ENCODE data around the gene KIF24. TPM values are rescaled to one million over a fixed set of nuclear protein-coding genes. Genes with fewer than 3 reads are reported as not detected.
A peak's percentile ranks its signal among the peaks of the same experiment; 100 is the strongest.

Gene KIF24
- total and polyA plus RNA-seq, 4 experiments from 2014 or later = 0.22 to 0.32 TPM; not detected in 2

DNA sequence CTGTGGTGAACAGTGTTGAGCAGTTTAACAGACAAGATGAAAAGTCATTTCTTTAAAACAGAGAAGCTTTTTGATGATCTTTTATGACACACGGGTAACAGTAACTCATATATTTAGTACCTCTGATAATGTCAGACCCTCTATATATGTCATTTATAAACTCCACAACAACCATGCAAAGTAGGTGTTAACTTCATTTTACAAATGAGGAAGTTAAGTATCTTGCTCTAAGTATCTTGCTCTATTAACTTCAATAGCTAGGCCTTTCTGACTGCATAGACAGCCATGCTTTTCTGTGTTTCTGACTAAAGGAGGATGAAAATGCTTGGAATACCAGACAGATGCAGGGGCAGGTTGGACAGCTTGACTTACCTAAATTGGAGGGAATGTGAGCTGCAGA, 2.1 kb upstream of the KIF24 start:
- Histone ChIP-seq H3K27ac (ENCODE audit: low read depth, low read length) (no peak overlapping the region), H3K9me3 (ENCODE audit: control insufficient read depth in 1 of 2, low read length in 2 of 2) (no peaks in the 10 kb centered on the region), H3K4me1 (ENCODE audit: insufficient read depth, low read length) (peaks cover 17% of the 10 kb centered on the region), H3K27me3 (ENCODE audit: insufficient read depth, low read length) (no peaks in the 10 kb centered on the region), H3K4me3 (ENCODE audit: low read length in 2 of 2) (no peak overlapping the region), H3K36me3 (ENCODE audit: insufficient read depth, low read length) (no peaks in the 10 kb centered on the region)
- Mint-ChIP-seq H3K27me3 (no peaks in the 10 kb centered on the region), H3K27ac (peak overlapping the region in 3 of 7 donors; percentile 36 to 82 (median 66)), H3K9me3 (no peaks in the 10 kb centered on the region), H3K4me3 (peak overlapping the region in 1 of 8 donors; percentile 44), H3K4me1 (peaks cover 18 to 43% (median 30%) of the 10 kb centered on the region in 4 donors), H3K36me3 (peaks cover 0 to 9% of the 10 kb centered on the region in 2 donors)
- intact Hi-C loops (cut with micrococcal nuclease) = no loop called here
- CTCF ChIA-PET (ENCODE audit: partially characterized antibody) = interaction anchor here (0.6 to 6.2 kb wide), 7 partner anchors 42 to 260 kb away, joined by 3 to 88 read pairs (median 5); partner anchors contain the start of gene MYORG
- no peak for DNase-seq
- POLR2A ChIA-PET (ENCODE audit: partially characterized antibody) = interaction anchor here (5.4 kb wide), 1 partner anchor 45 kb away, joined by 33 read pairs; the partner anchor contains the start of gene MYORG

DNA sequence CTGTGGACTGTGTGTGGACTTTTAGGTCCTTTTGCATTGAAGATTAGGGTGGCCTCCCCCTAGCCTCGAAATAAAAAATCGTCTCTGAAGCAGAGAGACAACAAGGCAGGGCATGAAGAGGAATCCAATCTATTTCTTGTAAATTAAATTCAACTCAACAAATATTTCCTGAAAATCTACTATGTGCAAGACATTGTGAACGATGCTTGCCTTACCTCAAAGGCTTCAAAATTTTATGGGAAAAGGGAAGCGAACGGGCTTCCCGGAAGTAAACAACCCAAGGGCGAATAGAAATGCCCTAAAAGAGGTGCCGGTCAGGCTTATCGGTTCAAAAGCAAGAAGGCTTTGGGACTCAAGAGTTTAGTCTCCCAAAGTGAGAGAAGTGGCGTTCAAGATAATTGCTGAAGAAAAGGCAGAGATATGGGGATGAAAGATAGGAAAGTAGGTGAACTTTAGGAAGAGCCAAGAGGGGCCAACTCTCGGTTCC, 525 bp downstream of the KIF24 start:
- H3K27me3 Mint-ChIP-seq = no peaks in the 10 kb centered on the region
- Histone ChIP-seq H3K9me3 (ENCODE audit: control insufficient read depth in 1 of 2, low read length in 2 of 2) (no peaks in the 10 kb centered on the region), H3K27ac (ENCODE audit: low read depth, low read length) (peak overlapping the region; percentile 67), H3K4me1 (ENCODE audit: insufficient read depth, low read length) (peaks cover 17% of the 10 kb centered on the region), H3K27me3 (ENCODE audit: insufficient read depth, low read length) (no peaks in the 10 kb centered on the region), H3K36me3 (ENCODE audit: insufficient read depth, low read length) (no peaks in the 10 kb centered on the region), H3K4me3 (ENCODE audit: low read length in 2 of 2) (peak overlapping the region; percentile 64 to 92)
- ChIA-PET POLR2A (ENCODE audit: partially characterized antibody) (interaction anchor here (0.6 kb wide), 1 partner anchor 309 kb away, joined by 3 read pairs; no protein-coding TSS in a partner anchor), CTCF (ENCODE audit: partially characterized antibody) (no interaction called here)
- no peak for DNase-seq
- peak overlapping the region; percentile 92 to 97 (median 94) for H3K4me3 Mint-ChIP-seq
- peaks cover 0 to 5% of the 10 kb centered on the region in 2 donors for H3K36me3 Mint-ChIP-seq
- peaks cover 0 to 1% (median 0%) of the 10 kb centered on the region in 8 donors for H3K9me3 Mint-ChIP-seq
- H3K27ac Mint-ChIP-seq = peak overlapping the region; percentile 87 to 99 (median 98)
- intact Hi-C loops (cut with micrococcal nuclease) = loop anchor here (5.0 kb wide), 1 partner anchor 511 kb away; the partner anchor contains the start of gene UBE2R2
- peaks cover 14 to 38% (median 27%) of the 10 kb centered on the region in 4 donors for H3K4me1 Mint-ChIP-seq

DNA sequence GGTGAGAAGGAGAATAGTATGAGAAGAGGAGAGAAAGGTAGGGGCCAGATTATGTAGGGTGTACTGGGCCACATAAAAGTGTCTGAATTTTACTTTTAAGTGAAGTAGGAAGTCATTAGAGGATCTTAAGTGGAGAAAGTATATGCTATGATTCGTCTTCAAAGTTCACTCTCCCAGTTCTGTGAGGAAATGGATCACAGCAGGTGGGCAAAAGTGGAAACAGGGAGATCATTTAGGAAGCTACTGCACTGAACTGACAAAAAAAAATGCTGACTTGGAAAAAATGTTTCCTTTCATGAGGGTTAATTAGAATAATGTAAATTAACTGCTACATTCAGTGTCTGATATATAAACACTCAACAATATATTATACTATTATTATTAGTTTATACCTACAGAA, 2.4 kb downstream of the KIF24 start:
- Histone ChIP-seq H3K9me3 (ENCODE audit: control insufficient read depth in 1 of 2, low read length in 2 of 2) (no peaks in the 10 kb centered on the region), H3K4me3 (ENCODE audit: low read length in 2 of 2) (no peak overlapping the region), H3K27me3 (ENCODE audit: insufficient read depth, low read length) (no peaks in the 10 kb centered on the region), H3K4me1 (ENCODE audit: insufficient read depth, low read length) (peaks cover 17% of the 10 kb centered on the region), H3K36me3 (ENCODE audit: insufficient read depth, low read length) (no peaks in the 10 kb centered on the region), H3K27ac (ENCODE audit: low read depth, low read length) (no peak overlapping the region)
- H3K4me1 Mint-ChIP-seq = peaks cover 9 to 27% (median 19%) of the 10 kb centered on the region in 4 donors
- H3K36me3 Mint-ChIP-seq = peaks cover 0 to 5% of the 10 kb centered on the region in 2 donors
- no peaks in the 10 kb centered on the region for H3K27me3 Mint-ChIP-seq
- DNase-seq = no peak
- H3K27ac Mint-ChIP-seq = peak overlapping the region in 3 of 7 donors; percentile 0 to 91 (median 18)
- ChIA-PET CTCF (ENCODE audit: partially characterized antibody) (no interaction called here), POLR2A (ENCODE audit: partially characterized antibody) (no interaction called here)
- no peak overlapping the region for H3K4me3 Mint-ChIP-seq
- intact Hi-C loops (cut with micrococcal nuclease) = loop anchor here (5.0 kb wide), 1 partner anchor 509 kb away; the partner anchor contains the start of gene UBE2R2
- H3K9me3 Mint-ChIP-seq = peaks cover 0 to 1% (median 0%) of the 10 kb centered on the region in 8 donors

DNA sequence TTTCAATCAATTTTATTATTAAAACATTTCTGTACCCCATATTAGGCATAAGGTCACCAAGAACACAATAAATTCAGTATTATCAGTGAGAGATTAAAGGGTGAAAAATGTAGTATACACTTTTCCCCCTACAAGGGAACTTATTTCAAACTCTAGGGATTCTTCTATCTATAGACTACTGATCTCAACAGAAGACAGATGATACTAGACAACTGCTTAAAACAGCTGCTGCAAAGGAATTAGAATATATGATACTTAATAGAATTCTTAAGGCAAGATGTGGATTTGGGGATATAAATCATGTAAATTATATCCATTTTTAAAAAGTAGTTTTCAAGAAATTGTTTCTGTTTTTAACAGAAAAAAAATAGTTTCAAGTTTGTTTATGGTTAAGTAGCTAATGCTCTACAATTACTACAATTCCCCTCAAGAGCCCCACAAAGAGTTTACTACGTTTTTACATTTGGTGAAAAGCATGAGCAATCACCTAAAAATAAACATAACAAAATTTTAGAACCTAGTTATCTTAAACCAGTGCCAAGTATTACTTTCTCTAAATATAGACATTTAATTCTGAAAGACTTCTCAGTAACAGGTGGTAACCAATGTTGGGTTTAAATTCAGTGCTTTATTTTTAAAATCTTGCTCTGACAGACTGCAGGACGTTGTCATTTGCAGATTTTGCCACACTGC, 6.0 kb downstream of the KIF24 start:
- CTCF ChIA-PET (ENCODE audit: partially characterized antibody) = no interaction called here
- H3K36me3 Mint-ChIP-seq = no peaks in the 10 kb centered on the region
- intact Hi-C loops (cut with micrococcal nuclease) = no loop called here

DNA sequence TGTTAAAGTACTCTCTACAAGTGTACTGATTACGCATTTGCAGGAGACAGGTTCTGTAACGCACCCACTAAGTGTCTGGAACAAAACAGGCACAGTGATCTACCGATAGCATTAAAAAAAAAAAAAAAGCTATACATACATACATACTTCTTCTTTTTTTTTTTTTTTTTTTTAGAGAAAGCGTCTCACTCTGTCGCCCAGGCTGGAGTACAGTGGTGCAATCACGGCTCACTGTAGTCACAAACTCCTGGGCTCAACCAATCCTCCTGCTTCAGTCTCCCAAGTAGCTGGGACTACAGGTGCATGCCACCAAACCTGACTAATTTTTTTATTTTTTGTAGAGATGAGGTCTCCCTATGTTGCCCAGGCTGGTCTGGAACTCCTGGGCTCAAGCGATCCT, 7.6 kb downstream of the KIF24 start:
- H3K27me3 ChIP-seq (ENCODE audit: insufficient read depth, low read length) = no peaks in the 10 kb centered on the region
- intact Hi-C loops (cut with micrococcal nuclease) = no loop called here
- H3K36me3 ChIP-seq (ENCODE audit: insufficient read depth, low read length) = no peaks in the 10 kb centered on the region
- H3K4me1 ChIP-seq (ENCODE audit: insufficient read depth, low read length) = no peaks in the 10 kb centered on the region
- Mint-ChIP-seq H3K36me3 (no peaks in the 10 kb centered on the region), H3K9me3 (peaks cover 0 to 1% (median 0%) of the 10 kb centered on the region in 8 donors), H3K27ac (no peak overlapping the region), H3K4me3 (no peak overlapping the region), H3K4me1 (no peaks in the 10 kb centered on the region), H3K27me3 (no peaks in the 10 kb centered on the region)
- ChIA-PET POLR2A (ENCODE audit: partially characterized antibody) (no interaction called here), CTCF (ENCODE audit: partially characterized antibody) (interaction anchor here (0.7 kb wide), 1 partner anchor 1868 kb away, joined by 4 read pairs; no protein-coding TSS in a partner anchor)
- H3K9me3 ChIP-seq (ENCODE audit: control insufficient read depth in 1 of 2, low read length in 2 of 2) = no peaks in the 10 kb centered on the region
- H3K4me3 ChIP-seq (ENCODE audit: low read length in 2 of 2) = no peak overlapping the region
- no peak overlapping the region for H3K27ac ChIP-seq (ENCODE audit: low read depth, low read length)
- DNase-seq = no peak

More for the DNA sequence above, 6.0 kb downstream of the KIF24 start:
- DNase-seq = no peak
- H3K4me3 ChIP-seq (ENCODE audit: low read length in 2 of 2) = no peak overlapping the region
- POLR2A ChIA-PET (ENCODE audit: partially characterized antibody) = no interaction called here
- Mint-ChIP-seq H3K27me3 (no peaks in the 10 kb centered on the region), H3K4me1 (peaks cover 0 to 2% (median under 1%) of the 10 kb centered on the region in 4 donors), H3K4me3 (no peak overlapping the region), H3K9me3 (peaks cover 0 to 1% (median 0%) of the 10 kb centered on the region in 8 donors), H3K27ac (no peak overlapping the region)
- no peak overlapping the region for H3K27ac ChIP-seq (ENCODE audit: low read depth, low read length)
- H3K36me3 ChIP-seq (ENCODE audit: insufficient read depth, low read length) = no peaks in the 10 kb centered on the region
- H3K27me3 ChIP-seq (ENCODE audit: insufficient read depth, low read length) = no peaks in the 10 kb centered on the region
- H3K4me1 ChIP-seq (ENCODE audit: insufficient read depth, low read length) = peaks cover under 1% of the 10 kb centered on the region
- no peaks in the 10 kb centered on the region for H3K9me3 ChIP-seq (ENCODE audit: control insufficient read depth in 1 of 2, low read length in 2 of 2)

DNA sequence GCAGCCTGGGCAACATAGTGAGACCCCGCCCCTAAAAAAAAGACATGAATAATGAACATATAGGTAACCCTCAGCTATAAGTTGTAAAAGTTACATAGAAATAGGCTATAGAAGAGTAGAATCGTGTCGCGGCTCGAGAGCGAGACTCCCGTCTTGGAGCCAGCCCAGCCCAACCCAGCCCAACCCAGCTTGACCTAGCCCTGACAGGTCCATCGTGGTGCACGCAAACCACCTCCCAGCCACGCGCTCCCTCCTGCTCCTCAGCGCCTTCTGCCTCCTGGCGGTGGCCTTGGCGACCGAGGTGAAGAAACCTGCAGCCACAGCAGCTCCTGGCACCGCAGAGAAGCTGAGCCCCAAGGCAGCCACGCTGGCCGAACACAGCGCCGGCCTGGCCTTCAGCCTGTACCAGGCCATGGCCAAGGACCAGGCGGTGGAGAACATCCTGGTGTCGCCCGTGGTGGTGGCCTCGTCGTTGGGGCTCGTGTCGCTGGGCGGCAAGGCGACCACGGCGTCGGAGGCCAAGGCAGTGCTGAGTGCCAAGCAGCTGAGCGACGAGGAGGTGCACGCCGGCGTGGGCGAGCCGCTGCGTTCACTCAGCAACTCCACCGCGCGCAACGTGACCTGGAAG, 10.8 kb downstream of the KIF24 start:
- H3K9me3 ChIP-seq (ENCODE audit: control insufficient read depth in 1 of 2, low read length in 2 of 2) = no peaks in the 10 kb centered on the region
- Mint-ChIP-seq H3K9me3 (peaks cover 0 to 2% (median 0%) of the 10 kb centered on the region in 8 donors), H3K4me3 (no peak overlapping the region), H3K27ac (no peak overlapping the region), H3K4me1 (no peaks in the 10 kb centered on the region), H3K27me3 (no peaks in the 10 kb centered on the region), H3K36me3 (no peaks in the 10 kb centered on the region)
- no peaks in the 10 kb centered on the region for H3K4me1 ChIP-seq (ENCODE audit: insufficient read depth, low read length)
- intact Hi-C loops (cut with micrococcal nuclease) = no loop called here
- ChIA-PET POLR2A (ENCODE audit: partially characterized antibody) (no interaction called here), CTCF (ENCODE audit: partially characterized antibody) (interaction anchor here (1.3 kb wide), 1 partner anchor 61 kb away, joined by 3 read pairs; no protein-coding TSS in a partner anchor)
- no peak for DNase-seq
- no peak overlapping the region for H3K4me3 ChIP-seq (ENCODE audit: low read length in 2 of 2)
- H3K36me3 ChIP-seq (ENCODE audit: insufficient read depth, low read length) = no peaks in the 10 kb centered on the region
- H3K27me3 ChIP-seq (ENCODE audit: insufficient read depth, low read length) = no peaks in the 10 kb centered on the region
- no peak overlapping the region for H3K27ac ChIP-seq (ENCODE audit: low read depth, low read length)

DNA sequence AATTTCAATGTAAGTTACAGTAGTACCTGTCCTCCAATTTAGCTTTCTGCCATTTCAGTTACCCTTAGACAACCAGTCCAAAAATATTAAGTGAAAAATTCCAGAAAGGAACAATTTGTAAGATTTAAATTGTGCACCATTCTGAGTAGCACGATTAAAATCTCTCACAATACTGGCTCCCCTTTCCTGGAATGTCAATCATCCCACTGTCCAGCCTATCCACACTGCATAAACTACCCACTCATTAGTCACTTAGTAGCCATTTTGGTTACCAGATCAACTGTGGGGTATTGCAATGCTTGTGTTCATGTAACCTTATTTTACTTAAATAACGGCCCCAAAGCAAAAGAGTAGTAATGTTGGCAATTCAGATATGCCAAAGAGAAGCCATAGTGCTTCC, 11.6 kb downstream of the KIF24 start:
- no peaks in the 10 kb centered on the region for H3K36me3 ChIP-seq (ENCODE audit: insufficient read depth, low read length)
- no peaks in the 10 kb centered on the region for H3K27me3 ChIP-seq (ENCODE audit: insufficient read depth, low read length)
- H3K4me1 Mint-ChIP-seq = no peaks in the 10 kb centered on the region
- POLR2A ChIA-PET (ENCODE audit: partially characterized antibody) = no interaction called here
- H3K9me3 Mint-ChIP-seq = peaks cover 0 to 2% (median 0%) of the 10 kb centered on the region in 8 donors
- no peaks in the 10 kb centered on the region for H3K9me3 ChIP-seq (ENCODE audit: control insufficient read depth in 1 of 2, low read length in 2 of 2)
- CTCF ChIA-PET (ENCODE audit: partially characterized antibody) = no interaction called here
- no peak overlapping the region for H3K4me3 ChIP-seq (ENCODE audit: low read length in 2 of 2)
- H3K4me1 ChIP-seq (ENCODE audit: insufficient read depth, low read length) = no peaks in the 10 kb centered on the region
- H3K27ac Mint-ChIP-seq = no peak overlapping the region
- intact Hi-C loops (cut with micrococcal nuclease) = no loop called here
- no peak for DNase-seq
- H3K27me3 Mint-ChIP-seq = no peaks in the 10 kb centered on the region
- H3K4me3 Mint-ChIP-seq = no peak overlapping the region
- H3K36me3 Mint-ChIP-seq = no peaks in the 10 kb centered on the region
- H3K27ac ChIP-seq (ENCODE audit: low read depth, low read length) = no peak overlapping the region

All from CD4-positive, alpha-beta memory T cell (primary cell).